ENCODE measurements around the gene SDK2. TPM values are rescaled to one million over a fixed set of nuclear protein-coding genes. Genes with fewer than 3 reads are reported as not detected.

SDK2 gene
- total RNA-seq, 4 donors from 2014 or later = 1.4 to 6.8 (median 3.3) TPM

DNA sequence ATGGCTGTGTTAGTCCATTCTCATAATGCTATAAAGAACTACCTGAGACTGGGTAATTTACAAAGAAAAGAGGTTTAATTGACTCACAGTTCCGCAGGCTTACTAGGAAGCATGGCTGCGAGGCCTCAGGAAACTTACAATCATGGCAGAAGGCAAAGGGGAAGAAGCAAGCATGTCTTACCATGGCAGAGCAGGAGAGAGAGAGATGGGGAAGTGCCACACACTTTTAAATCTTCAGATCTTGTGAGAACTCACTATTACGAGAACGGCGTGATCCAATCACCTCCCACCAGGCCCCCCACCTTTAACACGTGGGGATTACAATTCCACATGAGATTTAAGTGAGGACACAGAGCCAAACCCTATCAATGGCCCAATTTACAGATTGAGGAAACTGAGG, 96.5 kb downstream of the SDK2 start:
- no peak for DNase-seq (ENCODE audit: low spot score in 2 of 2)
- H3K27ac ChIP-seq = no peak overlapping the region
- WGBS = 88% methylated on average over 6 of the region's 6 CpGs
- no peak overlapping the region for H3K4me3 ChIP-seq
- TF ChIP-seq EP300 (IDR thresholded peaks at IDR 0.05) (no peak), POLR2AphosphoS5 (IDR thresholded peaks at IDR 0.05) (no peak), POLR2A (IDR thresholded peaks at IDR 0.05) (no peak)
- TF ChIP-seq, protein P1, sequence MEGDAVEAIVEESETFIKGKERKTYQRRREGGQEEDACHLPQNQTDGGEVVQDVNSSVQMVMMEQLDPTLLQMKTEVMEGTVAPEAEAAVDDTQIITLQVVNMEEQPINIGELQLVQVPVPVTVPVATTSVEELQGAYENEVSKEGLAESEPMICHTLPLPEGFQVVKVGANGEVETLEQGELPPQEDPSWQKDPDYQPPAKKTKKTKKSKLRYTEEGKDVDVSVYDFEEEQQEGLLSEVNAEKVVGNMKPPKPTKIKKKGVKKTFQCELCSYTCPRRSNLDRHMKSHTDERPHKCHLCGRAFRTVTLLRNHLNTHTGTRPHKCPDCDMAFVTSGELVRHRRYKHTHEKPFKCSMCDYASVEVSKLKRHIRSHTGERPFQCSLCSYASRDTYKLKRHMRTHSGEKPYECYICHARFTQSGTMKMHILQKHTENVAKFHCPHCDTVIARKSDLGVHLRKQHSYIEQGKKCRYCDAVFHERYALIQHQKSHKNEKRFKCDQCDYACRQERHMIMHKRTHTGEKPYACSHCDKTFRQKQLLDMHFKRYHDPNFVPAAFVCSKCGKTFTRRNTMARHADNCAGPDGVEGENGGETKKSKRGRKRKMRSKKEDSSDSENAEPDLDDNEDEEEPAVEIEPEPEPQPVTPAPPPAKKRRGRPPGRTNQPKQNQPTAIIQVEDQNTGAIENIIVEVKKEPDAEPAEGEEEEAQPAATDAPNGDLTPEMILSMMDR (IDR thresholded peaks at IDR 0.05) = no peak
- H3K9me3 ChIP-seq = no peaks in the 10 kb centered on the region
- peaks cover 18% of the 10 kb centered on the region for H3K4me1 ChIP-seq
- H3K27me3 ChIP-seq = no peaks in the 10 kb centered on the region
- no peaks in the 10 kb centered on the region for H3K36me3 ChIP-seq

DNA sequence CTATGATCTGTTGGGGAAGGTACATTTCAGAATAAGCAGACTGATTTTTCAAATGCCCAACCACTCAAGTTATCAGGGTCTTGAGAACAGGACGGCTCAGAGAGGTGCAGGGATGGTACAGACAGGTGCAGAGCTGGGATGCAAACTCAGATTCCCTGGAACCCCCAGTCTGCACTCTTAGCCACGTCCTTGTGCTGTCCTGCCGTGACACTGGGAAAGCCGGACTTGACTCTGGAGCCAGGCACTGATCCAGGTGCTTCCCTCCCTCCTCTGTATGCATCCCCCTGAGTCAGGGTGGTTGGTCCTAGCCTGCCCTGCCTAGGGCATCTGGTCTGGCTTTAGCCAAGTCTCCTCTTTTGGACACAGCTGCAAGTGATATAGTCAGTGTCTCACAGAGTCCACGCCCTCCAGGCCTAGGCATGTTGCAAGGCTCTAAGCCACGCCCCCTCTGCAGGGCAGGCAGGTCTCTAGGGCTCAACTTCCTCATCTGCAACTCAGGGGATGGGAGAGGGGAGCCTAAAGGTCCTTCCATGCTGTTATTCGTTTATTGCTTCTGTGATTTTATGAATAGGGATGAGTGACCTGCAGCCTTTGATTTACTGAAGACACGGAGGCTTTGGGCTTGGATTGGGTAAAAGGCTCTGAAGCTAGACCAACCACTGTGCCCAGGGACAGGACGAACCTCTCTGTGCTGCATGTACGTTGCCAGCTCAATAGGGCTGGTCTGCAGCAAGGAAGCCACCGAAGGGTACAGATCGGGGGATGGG, 97.3 kb downstream of the SDK2 start:
- Histone ChIP-seq H3K4me3 (no peak overlapping the region), H3K36me3 (no peaks in the 10 kb centered on the region), H3K27ac (no peak overlapping the region), H3K9me3 (no peaks in the 10 kb centered on the region), H3K27me3 (no peaks in the 10 kb centered on the region), H3K4me1 (peaks cover 18% of the 10 kb centered on the region)
- no peak for DNase-seq (ENCODE audit: low spot score in 2 of 2)
- WGBS = 65% methylated on average over 7 of the region's 12 CpGs
- TF ChIP-seq EP300 (IDR thresholded peaks at IDR 0.05) (no peak), POLR2AphosphoS5 (IDR thresholded peaks at IDR 0.05) (no peak), POLR2A (IDR thresholded peaks at IDR 0.05) (no peak)
- TF ChIP-seq, protein P1 (IDR thresholded peaks at IDR 0.05) = no peak

- Histone ChIP-seq H3K9me3 (no peaks in the 10 kb centered on the region), H3K36me3 (no peaks in the 10 kb centered on the region), H3K27me3 (no peaks in the 10 kb centered on the region), H3K4me3 (no peak overlapping the region), H3K27ac (no peak overlapping the region), H3K4me1 (peaks cover 23% of the 10 kb centered on the region)
- no peak for DNase-seq (ENCODE audit: low spot score in 2 of 2)
- TF ChIP-seq POLR2AphosphoS5 (IDR thresholded peaks at IDR 0.05) = no peak
- TF ChIP-seq EP300 (IDR thresholded peaks at IDR 0.05) = no peak
- TF ChIP-seq, protein P1 (IDR thresholded peaks at IDR 0.05) = no peak
- TF ChIP-seq POLR2A (IDR thresholded peaks at IDR 0.05) = no peak
- WGBS = 56% methylated on average over 10 of the region's 11 CpGs
These were observed 98.1 kb downstream of the SDK2 start for GRCh38 chr17:73546114-73546513.

GRCh38 chr17:73545109-73546032, 98.9 kb downstream of the SDK2 start:
- no peak for DNase-seq (ENCODE audit: low spot score in 2 of 2)
- no peaks in the 10 kb centered on the region for H3K36me3 ChIP-seq
- peaks cover 27% of the 10 kb centered on the region for H3K4me1 ChIP-seq
- H3K9me3 ChIP-seq = no peaks in the 10 kb centered on the region
- H3K27me3 ChIP-seq = no peaks in the 10 kb centered on the region
- no peak overlapping the region for H3K4me3 ChIP-seq
- H3K27ac ChIP-seq = no peak overlapping the region
- TF ChIP-seq EP300 (IDR thresholded peaks at IDR 0.05) (no peak), POLR2AphosphoS5 (IDR thresholded peaks at IDR 0.05) (no peak), POLR2A (IDR thresholded peaks at IDR 0.05) (no peak)
- TF ChIP-seq, protein P1 (IDR thresholded peaks at IDR 0.05) = no peak
- 74% methylated on average over 16 of the region's 17 CpGs for WGBS

DNA sequence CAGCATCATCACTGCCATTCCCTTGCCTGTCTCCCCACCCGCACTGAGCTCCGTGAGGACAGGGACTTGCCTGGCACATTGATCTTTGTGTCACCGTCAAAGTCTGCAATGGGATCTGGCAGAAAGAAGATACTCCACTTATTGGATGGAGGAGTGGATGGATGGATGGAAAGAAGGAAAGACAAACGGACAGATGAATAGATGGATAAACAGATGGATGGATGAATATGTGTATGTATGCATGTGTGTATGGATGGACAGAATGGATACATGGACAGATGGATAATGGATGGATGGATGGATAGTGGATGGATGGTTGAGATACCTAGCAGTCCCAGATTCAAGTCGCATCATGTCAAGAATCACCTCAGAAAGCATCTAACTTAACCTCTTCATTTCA, 99.9 kb downstream of the SDK2 start:
- TF ChIP-seq POLR2AphosphoS5 (IDR thresholded peaks at IDR 0.05) (no peak), EP300 (IDR thresholded peaks at IDR 0.05) (no peak), POLR2A (IDR thresholded peaks at IDR 0.05) (no peak)
- TF ChIP-seq, protein P1 (IDR thresholded peaks at IDR 0.05) = no peak
- no peaks in the 10 kb centered on the region for H3K36me3 ChIP-seq
- H3K27me3 ChIP-seq = no peaks in the 10 kb centered on the region
- 93% methylated on average over 5 of the region's 5 CpGs for WGBS
- no peak for DNase-seq (ENCODE audit: low spot score in 2 of 2)
- no peaks in the 10 kb centered on the region for H3K9me3 ChIP-seq
- H3K27ac ChIP-seq = no peak overlapping the region
- H3K4me3 ChIP-seq = no peak overlapping the region
- H3K4me1 ChIP-seq = peaks cover 27% of the 10 kb centered on the region
